Measurements from ENCODE around the gene POU2AF3. TPM values are rescaled to one million over a fixed set of nuclear protein-coding genes. Genes with fewer than 3 reads are reported as not detected.
"Not testable (repeated sequence)": the region's sequence is repeated elsewhere in the genome, so short reads cannot be mapped to it uniquely, and the experiment has no call there.

The POU2AF3 gene, protein sequence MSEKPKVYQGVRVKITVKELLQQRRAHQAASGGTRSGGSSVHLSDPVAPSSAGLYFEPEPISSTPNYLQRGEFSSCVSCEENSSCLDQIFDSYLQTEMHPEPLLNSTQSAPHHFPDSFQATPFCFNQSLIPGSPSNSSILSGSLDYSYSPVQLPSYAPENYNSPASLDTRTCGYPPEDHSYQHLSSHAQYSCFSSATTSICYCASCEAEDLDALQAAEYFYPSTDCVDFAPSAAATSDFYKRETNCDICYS
- total RNA-seq, result not detected in 2 replicates

DNA sequence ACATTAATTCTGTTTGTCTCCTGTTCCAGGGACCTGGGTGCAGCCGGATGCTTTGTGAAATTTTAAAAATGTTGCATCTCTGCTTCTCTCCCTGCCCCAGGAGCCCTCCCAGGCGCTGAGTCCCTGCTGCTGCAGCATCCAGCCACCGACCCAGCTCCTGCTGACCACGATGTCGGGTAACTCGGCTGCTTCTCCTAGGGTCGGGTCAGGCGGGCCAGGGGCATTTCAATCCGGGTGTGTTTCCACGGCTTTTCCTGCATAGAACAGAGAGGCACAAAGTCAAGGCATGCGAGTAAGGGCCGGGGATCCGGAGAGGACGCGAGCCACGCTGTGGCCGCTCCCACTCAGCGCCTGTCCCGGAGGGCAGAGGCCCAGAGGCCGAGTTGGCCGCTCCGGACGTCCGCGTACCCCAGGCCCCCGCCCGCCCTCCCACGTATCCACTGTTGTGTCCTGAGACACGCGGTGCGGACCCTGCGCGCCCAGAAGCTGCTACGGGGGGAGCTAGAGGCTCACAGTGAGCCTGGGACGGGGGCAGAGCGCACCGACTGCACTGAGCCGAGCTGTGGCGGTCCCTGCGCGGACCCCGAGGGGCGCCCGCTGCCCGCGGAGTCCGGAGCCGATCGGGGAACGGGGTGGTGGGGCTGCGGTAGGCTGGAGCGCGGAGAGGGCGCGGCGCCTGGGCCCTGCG, at the start of gene POU2AF3:
Gene POU2AF3 (plus strand): TSS at position 134 of the 688 bp plus-strand sequence. CDS start 36 bp downstream, at position 170.
- DNase-seq (ENCODE audit: low read depth), result no peak

DNA sequence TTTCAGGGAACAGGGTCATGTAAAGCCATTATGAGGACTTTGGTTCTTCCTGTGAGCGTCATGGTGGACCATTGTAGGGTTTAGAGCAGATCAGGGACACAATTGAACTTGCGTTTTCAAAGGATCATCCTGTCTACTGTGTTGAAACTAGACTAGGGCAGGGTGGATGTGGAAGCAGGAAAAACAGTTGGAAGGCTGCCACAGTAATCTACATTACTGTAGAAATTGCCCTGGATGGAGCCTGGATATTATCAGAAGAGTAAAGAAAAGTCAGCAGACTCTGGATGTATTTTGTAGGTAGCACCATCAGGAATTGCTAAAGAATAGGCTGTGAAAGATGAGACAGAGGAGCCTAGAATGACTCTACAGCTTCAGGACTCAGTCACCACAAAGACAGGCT, 47.4 kb upstream of the POU2AF3 start:
- DNase-seq (ENCODE audit: low read depth), result no peak

DNA sequence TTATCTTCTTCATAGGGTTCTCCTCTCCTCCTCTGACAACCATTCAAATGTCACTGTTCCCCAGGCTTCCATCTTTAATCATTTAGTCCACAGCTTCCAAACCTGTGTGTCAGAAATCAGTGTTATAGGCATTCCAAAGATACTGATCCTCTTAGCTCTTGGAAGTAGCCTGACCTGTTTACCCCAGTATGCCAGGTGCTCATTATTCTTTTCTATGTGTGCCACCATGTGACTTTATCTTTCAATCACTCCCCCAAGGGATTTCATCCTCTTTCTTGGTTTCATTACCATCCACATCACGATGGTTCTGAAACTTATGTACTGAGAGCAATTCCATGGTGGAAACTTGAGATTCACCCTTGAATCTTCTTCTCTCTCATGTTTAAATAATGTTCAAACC, 45.2 kb upstream of the POU2AF3 start:
- no peak for DNase-seq (ENCODE audit: low read depth)

DNA sequence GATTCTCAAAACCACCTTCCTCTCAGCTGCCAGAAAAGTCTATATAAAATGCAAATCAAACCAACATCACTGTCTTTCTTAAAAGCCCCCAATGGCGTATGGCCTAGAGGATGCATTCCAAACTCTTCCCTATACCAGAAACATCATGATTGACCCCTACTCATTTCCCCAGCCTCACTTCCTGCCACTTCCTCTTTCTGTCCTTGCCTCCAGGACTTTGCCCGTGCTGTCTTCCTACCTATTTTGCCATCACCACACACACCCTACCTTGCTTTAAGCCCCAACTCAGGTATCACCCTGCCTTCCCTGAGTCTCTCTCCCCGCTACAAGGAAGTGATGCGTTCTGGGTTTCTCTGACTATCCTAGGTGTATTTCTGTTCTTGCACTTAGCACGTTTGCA, 44.7 kb upstream of the POU2AF3 start:
- DNase-seq (ENCODE audit: low read depth), result no peak

DNA sequence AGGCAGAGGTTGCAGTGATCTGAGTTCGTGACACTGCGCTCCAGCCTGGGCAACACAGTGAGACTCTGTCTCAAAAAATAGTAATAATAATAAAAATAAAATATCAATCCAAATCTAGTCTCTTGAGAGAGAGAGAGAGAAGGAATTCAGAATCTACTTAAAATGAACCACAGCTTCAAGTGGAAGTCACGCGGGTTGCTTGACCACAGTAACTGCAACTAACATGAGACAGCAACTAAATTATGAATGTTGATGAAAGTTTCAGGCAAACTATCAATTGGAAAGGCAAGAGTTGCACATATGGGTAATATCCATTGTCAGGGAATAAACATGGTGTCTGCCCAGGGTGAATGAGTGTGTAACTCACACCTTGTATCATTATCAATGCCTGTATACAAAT, 40.3 kb upstream of the POU2AF3 start:
- no peak for DNase-seq (ENCODE audit: low read depth)

DNA sequence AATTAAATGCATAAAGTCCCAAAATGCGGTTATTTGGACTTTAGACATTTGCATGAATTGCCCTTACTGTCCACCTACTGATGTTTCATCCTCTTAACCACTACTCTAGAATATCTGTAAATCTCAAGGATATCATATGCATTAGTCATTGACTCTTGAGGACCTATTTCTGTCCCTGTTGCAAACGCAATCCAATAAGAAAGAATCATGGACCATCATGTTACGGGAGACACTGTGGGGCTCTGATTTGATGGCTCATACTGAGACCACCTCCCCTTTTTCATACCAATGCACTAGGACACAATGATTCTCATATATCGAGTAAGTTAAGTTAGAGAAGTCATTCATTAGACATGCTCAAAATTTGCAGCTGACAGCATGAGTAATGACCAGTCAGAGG, 38.5 kb upstream of the POU2AF3 start:
- no peak for DNase-seq (ENCODE audit: low read depth)

DNA sequence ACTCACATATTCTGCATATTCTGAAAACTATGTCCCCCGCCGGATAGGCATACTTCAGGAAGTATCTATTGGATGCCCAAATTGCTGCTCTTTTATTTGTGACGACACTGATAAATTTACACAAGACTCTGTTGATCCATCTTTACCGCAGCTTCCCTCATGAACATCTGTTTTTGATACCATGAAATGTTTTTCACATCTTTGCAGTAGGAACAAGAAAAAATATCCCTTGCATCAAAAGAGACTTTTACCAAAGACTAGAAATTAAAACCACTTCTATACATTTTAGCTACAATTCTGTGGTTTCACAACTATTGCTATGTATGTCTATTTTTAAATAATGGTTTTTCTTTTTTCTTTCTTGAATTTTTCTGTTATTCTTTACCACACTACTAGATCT, 37.5 kb upstream of the POU2AF3 start:
- DNase-seq (ENCODE audit: low read depth), result no peak

DNA sequence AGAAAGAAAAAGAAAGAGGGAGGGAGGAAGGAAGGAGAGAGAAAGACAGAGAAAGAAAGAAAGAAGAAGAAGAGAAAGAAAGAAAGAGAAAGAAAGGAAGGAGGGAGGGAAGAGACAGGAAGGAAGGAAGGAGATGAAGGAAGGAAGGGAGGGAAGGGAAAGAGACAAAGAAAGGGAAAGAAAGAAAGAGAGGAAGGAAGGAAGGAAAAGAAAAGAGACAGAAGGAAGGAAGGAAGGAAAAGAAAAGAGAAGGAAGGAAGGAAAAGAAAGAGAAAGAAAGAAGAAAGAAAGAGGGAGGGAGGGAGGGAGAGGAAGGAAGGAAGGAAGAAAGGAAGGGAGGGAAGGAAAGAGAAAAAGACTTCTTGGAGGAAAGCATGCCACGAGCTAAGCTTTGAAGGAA, 33.7 kb upstream of the POU2AF3 start:
- no peak for DNase-seq (ENCODE audit: low read depth)

DNA sequence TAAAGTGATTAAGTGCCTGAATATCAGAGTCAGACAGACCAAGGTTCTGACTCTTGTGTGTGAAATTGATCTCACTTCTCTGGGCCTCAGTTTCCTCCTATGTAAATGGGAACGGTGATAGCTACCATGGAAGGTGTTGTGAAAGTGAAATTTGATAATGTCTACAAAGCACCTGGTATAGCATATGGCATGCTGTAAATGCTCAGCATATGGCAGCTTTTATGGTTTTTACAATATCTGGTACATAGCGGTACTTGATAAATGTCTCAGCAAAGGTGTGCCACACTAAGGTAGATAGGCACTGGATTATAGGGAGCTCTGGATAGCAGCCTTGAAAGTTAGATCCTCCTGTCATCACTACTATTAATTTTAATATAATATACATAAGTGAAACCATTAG, 32.9 kb upstream of the POU2AF3 start:
- no peak for DNase-seq (ENCODE audit: low read depth)

DNA sequence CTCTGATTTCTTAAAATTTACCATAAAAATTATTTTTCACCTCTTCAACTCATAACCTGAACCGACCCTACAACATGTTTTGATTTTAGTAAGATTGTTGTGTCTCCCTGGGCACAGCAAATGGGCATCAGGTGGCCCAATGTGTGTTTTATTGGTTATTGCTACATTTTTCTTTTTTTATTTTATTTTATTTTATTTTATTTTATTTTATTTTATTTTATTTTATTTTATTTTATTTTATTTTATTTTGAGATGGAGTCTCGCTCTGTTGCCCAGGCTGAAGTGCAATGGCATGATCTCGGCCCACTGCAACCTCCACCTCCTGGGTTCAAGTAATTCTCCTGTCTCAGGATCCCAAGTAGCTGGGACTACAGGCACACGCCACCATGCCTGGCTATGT, 30.0 kb upstream of the POU2AF3 start:
- not testable (repeated sequence) for DNase-seq (ENCODE audit: low read depth)

DNA sequence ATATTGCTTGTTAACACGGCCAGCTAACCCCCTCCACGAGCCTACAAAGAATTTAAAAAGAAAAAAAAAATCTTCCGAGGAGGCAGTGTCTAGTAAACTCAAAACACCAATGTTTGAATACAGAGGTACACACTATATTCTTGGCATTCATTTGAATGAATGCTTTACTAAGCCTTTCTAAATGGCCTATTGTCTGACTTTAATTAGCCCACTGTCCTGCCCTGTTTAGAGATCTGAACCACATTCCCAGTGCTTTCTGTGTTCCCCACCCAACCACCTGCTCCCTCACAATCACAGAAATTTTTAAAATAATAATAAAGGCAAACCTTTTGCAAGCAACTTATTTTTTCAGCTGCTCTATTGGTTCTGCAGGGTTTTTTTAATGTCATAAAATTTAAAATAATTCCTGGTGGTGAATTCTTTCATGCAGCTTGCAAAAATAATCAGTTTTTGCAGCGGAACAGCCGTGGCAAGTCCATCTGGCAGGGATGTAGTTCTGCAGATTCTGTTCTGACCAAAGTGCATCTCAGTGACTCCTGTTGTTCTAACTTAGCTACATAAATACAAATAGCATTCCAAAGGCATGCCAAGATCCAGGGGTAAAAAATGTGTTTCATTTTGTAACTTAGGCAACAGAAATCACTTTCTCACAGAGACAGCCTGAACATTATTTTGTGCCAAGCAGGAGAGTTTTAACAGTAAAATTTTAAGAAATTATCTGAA, 29.0 kb upstream of the POU2AF3 start:
- no peak for DNase-seq (ENCODE audit: low read depth)

DNA sequence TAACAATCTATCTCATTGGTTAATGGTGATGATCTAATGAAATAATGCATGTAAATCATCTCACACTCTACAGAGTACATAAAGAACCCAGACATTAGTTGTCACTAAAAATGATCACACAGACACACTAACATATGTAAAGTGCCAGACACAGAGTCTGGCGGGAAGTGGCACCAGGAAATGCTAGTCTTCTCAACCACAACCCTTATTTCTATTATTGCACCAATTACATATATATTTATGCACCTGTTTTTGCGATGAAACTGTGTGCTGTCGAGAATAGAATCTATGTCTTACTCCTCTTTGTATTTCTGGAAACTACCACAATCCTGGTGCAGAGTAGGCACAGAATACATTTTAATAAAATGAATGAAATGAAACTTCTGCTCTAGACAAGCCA, 25.9 kb upstream of the POU2AF3 start:
- no peak for DNase-seq (ENCODE audit: low read depth)

DNA sequence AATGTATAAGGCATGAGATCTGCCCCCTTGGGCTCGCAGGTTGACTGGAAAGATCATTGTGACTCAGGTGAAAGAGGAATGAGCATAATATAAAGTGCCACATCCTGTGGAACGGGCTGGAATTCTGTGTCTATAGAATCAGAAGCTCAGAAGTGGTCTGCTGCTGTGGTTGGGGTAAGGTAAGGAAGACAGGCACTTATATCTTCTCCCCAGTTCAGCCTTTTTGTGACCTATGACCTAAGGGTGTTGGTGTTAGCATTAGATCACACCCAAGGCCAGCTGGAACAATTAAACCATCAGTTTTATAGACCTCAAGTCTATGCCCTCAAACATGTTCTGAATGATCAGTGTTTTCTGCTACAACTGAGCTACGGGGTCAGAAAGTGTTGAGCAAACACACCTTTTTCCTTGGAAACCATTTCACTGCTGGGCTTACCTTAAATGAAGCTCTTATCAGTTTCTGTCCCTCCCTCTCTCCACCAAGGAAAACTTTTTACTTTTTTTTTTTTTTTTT, 15.7 kb upstream of the POU2AF3 start:
- DNase-seq (ENCODE audit: low read depth), result no peak

DNA sequence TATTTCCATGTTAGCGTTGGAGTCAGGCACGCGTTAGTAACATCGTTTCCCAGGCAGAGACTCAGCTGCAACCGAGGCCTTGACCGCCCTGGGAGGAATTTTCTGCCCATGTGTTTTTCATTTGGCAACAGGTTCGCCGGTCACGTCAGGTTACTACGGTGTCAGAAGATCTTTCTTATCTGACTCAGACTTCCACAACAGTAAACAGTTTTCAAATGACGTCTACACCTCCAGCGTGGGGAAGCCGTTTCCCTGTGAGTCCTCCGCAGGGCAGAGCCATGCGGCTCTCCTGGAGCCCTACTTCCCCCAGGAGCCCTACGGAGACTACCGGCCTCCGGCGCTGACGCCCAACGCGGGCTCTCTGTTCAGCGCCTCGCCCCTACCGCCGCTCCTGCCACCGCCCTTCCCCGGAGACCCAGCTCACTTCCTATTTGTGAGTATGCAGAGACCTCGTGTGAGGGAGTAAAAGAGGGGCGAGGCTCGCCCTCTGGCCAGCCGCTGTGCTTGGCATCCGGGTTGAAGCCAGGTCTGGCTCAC, 14.3 kb upstream of the POU2AF3 start:
- DNase-seq (ENCODE audit: low read depth), result no peak

DNA sequence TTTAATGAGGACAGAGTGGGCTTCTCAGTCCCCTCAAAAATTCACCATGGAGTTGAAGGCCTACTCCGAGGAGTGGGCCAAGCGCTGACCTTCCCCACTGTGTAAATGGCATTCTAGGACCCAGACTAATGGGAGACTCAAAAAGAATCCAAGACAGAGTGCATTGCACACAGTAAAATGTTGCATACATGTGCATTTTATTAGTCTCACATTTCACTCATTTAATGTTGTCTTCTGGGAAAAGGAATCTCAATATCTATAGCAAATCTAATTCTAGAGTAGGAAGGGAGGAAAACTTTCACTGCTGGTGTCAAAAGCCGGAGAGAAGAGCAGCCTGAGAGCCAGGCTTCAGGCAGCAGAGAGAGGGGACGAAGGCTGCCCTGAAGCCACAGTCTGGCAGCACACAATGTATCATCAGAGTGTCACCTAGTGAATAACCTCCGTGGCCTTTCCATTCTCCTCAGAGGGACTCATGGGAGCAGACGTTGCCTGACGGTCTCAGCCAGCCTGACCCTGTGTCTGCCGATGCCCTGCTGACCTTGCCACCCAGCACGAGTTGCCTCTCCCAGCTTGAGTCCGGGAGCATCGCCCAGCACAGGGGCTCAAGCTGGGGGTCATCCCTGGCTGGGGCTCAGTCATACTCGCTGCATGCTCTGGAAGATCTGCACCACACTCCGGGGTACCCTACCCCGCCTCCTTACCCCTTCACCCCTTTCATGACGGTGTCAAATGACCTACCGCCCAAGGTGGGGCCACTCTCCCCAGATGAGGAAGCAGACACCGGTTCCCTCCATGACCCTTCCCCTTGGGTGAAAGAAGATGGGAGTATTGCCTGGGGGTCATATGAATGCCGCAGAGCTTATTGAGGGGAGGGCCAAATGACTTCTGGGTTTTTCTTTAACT, 12.9 kb upstream of the POU2AF3 start:
- DNase-seq (ENCODE audit: low read depth), result no peak

DNA sequence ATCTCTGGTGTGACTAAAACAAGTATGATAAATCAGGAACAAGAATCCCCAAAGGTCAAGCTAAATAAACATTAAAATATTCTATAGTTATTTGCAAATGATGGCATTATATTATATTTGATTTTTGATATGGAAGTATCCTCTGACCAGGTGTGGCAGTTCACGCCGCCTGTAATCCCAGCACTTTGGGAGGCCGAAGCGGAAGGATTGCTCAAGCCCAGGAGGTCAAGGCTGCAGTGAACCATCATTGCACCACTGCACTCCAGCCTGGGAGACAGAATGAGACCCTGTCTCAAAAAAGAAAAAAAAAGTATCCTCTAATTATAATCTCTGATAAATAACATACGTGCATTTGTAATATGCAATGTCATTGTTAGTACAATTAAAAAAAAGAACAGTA, 6.6 kb upstream of the POU2AF3 start:
- DNase-seq (ENCODE audit: low read depth), result no peak

DNA sequence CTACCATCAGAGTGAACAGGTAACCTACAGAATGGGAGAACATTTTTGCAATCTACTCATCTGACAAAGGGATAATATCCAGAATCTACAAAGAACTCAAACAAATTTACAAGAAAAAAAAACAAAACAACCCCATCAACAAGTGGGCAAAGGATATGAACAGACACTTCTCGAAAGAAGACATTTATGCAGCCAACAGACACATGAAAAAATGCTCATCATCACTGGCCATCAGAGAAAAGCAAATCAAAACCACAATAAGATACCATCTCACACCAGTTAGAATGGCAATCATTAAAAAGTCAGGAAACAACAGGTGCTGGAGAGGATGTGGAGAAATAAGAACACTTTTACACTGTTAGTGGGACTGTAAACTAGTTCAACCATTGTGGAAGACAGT, 5.9 kb upstream of the POU2AF3 start:
- DNase-seq (ENCODE audit: low read depth), result not testable (repeated sequence)

DNA sequence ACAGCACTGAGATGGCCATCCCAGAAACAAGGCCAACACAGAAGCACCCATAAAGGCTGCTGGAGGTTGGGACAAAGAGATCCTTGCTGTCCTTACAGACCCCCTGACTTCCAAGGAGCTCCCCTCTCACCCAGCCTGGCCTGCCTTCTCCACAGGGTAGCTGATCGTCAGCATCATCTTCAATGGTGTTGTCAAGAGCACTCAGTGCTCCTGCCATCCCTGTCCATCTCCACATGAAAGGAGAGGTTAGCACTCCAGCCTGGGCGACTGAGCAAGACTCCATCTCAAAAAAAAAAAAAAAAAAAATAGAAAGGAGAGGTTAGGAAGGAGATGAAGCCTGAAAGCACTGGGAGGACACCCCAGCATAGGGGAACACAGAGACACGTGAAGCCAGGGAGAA, 2.1 kb upstream of the POU2AF3 start:
- no peak for DNase-seq (ENCODE audit: low read depth)

DNA sequence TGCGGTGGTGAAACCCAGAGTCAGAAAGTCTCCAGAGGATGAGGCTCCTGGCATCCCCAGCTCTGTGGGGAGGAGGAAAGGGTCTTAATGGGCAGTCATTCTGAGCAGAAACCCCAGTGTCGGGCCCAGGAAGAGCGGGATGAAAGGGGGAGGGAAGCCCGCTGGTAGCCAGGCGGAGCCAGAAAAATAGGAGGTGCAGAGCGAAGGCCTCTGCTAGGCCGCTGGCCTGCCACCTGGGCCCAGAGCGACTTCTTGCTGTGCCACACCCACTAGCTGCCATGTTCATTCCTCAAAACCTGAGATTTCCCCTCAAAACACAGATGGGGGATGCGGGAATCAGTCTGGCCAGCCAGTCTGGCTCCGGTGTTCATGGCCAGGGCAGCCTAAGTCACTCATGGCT, 650 bp upstream of the POU2AF3 start:
- DNase-seq (ENCODE audit: low read depth), result no peak

DNA sequence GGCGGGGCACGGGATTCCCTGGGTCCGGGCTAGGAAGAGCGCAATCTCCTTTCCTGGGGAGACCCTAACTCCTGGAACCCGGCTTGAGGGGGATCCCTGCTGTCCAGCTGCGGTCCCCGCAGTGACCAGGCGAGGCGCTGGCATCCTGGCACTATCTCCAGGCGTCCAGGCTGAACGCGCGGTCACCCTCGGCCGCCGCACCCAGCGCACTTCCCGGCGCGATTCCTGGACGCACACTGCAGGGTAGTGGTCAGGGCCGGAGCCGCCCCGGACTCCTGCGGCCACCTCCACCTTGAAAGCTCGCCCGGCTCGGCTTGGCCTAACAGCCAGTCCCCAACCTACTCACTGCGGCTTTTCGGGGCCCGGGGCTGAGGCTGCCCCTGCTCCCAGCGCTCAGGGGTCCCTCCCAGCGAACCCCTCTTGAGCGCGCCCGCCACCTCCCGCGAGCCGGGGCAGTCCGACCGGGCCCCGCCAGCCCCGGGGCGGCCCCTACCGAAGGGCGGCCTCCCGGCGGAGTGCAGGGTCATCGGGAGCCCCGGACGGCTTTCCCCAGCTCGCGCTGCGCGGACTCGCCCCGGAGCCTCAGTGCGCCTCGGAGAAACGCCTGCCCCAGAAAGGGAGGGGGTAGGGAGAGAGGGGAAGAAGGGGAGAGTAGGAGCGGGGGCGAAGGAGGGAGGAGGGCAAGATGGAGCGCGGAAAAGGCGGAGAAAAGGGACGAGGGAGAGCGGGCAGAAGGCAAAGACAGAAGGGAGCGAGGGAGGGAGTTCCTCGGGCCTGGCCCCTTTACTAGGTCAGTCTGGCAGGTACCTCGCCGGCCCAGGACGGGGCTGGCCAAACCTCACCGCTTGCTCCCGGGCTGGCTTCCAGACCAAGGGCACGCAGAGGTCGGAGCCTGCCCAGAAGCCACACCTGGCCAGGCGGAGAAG, 1.0 kb downstream of the POU2AF3 start:
- DNase-seq (ENCODE audit: low read depth), result peak; percentile 5

Data from renal cortical epithelial cell (primary cell).